GM18858 (cell line): ENCODE measurements around the gene PTH2R.
"Not testable (repeated sequence)": the region's sequence is repeated elsewhere in the genome, so short reads cannot be mapped to it uniquely, and the experiment has no call there.

Experiments
- ATAC-seq: cut with Tn5 transposase; IDR thresholded peaks from one replicate; pipeline ENCODE4 v1.9.1; 2021; ENCODE audit not compliant: unreplicated experiment

Gene PTH2R, protein sequence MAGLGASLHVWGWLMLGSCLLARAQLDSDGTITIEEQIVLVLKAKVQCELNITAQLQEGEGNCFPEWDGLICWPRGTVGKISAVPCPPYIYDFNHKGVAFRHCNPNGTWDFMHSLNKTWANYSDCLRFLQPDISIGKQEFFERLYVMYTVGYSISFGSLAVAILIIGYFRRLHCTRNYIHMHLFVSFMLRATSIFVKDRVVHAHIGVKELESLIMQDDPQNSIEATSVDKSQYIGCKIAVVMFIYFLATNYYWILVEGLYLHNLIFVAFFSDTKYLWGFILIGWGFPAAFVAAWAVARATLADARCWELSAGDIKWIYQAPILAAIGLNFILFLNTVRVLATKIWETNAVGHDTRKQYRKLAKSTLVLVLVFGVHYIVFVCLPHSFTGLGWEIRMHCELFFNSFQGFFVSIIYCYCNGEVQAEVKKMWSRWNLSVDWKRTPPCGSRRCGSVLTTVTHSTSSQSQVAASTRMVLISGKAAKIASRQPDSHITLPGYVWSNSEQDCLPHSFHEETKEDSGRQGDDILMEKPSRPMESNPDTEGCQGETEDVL

DNA sequence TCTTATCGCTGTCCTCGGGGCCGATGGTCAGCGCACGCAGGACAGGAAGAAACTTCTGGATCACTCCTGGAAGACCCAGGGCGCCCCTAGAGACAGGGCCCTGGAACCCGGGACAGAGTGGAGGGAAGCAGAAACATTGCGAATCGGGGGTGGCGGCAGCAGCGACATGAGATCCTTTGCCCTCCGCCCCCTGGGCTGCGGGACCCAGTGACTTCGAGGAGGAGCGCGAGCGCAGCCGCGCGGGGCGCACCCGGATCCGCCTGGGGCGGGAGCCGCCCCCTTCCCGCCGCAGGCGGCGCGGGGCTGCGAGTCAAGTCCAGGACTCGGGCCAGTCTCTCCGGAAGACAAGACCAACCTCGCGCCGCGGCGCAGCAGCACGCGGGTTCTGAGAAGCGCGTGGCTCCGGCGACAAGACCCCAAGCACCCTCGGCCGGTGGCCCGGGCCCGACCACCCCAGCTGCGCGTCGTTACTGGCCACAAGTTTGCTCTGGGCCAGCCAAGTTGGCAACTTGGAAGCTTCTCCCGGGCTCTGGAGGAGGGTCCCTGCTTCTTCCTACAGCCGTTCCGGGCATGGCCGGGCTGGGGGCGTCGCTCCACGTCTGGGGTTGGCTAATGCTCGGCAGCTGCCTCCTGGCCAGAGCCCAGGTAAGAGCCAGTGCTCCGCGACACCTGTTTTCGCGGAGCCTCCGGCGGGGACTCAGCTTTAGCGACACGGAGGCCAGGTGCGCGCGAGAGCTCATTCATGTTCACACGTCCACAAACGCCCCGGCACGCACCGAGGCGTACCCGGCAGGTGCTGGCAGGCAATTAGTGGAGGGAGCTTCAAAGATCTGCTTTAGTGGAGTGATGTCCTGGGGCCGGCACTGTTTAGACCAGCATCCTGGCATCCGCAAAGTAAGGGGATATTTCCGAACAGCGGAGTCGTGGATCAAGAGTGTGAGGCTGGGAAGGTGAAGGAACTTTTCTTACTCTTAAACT lies at the start of gene PTH2R:
Gene PTH2R (plus strand): TSS at position 319 of the 978 bp plus-strand sequence. CDS start 252 bp downstream, at position 571.
- no peak for ATAC-seq

DNA sequence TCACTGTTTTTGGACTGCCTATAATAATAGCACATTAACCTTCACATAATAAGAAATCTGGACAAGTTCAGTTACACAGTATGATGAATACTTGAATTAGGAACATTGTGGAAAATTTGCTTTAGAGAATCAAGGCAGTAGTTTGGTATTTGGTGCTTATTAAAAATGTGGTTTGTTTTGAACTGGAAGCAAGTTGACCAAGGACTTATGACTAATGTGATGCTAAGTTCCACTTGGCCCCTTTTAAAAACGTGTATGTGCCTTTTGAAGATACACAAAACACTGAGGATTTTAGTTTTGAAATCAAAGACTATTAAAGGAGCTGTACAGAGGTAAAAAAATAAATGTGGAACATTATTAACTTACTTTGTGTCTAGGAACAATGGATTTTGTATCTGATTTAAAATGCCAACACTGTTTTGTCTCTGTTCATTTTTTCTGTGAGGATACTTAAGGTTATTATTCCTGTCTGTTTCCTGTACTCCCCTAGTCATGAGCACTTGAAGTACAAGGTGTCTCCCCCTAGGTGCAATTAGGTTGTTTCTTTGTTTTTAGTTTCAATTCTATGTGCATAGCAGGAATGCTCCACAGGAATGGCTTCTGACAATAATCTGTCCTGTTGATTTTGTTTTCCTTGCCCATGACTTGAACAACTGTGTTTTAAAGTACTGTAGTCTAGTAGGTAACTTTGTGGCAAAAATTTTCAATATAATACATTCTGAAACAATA lies 49.6 kb upstream of the PTH2R start:
- no peak for ATAC-seq

DNA sequence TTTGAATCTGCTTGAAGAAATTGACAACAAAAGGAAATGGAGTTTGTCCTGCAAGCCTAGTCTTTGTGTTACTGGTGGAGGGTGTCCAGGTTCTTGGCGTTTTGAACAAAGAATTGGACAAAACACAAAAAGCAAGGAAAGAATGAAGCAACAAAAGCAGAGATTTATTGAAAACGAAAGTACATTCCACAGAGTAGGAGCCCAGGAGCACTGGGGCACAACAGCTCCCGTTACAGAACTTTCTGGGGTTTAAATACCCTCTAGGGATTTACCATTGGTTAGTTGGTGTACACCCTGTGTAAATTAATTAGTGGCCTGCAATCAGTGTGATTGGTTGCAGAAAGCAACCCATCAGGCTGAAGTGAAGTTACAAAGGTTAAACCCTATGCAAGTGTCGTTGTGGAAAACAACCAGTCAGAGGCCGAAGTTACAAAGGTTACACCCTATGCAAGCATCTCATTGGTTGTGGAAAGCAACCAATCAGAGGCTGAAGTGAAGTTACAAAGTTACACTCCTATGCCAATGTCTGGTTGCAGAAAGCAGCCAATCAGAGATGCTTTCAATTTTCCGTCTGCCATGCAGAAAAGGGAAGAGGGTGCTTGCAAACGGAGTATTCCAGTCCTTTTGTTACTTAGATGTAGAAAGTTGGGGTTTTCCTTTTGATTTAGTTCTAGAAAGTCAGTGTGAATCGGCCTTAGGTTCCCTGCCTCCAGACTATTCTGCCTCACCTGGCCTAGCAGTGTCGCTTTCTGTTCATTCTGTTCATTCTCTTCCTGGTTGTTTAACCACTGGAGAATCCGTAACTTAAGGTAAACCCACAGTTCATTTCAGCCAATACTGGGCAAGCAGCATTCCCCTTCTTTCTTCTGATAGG lies 47.6 kb upstream of the PTH2R start:
- no peak for ATAC-seq

DNA sequence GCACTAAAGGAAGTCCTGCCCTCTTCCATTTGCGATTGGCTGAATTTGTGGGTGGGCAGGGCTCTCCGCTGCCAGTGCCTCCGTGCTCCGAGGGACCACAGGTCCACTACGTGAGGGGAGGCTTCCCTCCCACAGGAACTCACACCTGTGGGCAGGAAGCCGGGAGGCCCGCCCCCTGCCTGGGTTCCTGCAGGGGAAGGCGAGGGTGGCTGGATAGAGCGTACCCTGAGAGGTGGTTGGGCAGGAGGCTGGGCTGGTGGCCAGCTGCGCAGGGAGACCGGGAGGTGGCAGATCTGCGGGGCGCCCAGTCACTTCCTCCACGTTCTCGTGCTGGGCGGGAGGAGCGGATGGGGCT lies 47.0 kb upstream of the PTH2R start:
- no peak for ATAC-seq

DNA sequence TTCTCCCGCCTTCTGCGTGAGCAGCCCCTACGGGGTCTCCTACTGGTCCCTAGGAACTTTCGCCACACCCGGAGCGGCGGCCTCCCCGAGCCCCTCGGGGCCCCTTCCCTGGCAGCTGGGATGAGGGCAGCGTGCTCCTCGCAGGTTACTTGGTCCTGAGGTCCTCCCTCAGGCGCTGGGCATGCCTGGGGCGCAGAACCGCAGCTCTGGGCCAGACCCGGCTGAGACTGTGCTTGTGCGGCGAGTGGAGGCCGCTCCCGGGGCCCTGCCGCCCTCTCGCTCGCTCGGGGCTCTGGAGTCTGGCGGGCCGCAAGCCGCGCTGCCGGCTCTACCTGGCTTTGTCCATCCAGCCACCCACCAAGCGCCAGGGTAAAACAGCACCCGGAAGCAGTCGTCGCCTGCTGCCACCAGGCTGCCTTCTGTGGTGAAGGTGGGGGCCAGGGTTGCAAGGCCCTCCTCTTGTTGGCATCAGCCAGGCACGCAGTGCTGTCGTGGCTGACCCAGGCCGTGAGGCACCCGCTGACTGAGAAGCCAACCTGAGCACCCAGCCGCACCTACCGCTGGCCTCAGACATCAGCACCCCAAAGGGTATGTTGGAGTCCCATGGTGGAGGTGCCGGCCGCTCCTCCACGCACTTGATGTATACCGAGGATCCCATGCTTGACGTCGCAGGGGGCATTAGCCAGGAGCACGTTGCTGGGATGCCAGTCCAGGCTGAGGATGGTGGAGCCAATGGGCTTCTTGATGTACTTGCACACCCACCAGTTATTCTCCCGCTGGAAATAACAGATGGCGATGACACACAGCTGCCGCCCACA lies 46.1 kb upstream of the PTH2R start:
- no peak for ATAC-seq

DNA sequence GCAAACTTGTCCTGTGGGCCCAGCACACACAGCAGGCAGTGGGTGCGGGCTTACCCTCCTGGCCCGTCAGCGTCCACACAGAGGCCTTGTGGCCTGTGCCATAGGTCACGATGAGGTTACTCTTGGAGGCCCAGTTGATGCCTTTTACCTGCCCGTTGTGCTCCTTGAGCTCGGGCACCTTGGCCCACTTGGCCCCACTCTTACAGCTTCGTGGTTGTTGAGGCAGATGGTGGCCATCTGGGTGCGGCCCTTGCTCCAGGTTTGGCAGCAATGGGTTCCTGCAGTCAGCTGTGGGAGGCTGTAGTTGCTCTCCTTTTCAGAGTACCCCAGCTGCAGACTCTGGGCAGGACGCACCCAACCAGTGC lies 45.5 kb upstream of the PTH2R start:
- ATAC-seq = no peak

DNA sequence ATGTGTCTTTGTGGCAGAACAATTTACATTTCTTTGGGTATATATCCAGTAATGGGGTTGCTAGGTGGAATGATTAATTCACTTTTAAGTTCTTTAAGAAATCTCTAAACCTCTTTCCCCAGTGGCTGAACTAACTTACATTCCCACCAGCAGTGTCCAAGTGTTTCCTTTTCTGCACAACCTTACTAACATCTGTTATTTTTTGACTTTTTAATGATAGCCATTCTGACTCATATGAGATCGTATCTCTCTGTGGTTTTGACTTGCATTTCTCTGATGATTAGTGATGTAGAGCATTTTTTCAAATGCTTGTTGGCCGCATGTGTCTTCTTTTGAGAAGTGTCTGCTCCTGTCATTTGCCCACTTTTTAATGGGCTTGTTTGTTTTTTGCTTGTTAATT lies 43.1 kb upstream of the PTH2R start:
- peak; percentile 62 for ATAC-seq

DNA sequence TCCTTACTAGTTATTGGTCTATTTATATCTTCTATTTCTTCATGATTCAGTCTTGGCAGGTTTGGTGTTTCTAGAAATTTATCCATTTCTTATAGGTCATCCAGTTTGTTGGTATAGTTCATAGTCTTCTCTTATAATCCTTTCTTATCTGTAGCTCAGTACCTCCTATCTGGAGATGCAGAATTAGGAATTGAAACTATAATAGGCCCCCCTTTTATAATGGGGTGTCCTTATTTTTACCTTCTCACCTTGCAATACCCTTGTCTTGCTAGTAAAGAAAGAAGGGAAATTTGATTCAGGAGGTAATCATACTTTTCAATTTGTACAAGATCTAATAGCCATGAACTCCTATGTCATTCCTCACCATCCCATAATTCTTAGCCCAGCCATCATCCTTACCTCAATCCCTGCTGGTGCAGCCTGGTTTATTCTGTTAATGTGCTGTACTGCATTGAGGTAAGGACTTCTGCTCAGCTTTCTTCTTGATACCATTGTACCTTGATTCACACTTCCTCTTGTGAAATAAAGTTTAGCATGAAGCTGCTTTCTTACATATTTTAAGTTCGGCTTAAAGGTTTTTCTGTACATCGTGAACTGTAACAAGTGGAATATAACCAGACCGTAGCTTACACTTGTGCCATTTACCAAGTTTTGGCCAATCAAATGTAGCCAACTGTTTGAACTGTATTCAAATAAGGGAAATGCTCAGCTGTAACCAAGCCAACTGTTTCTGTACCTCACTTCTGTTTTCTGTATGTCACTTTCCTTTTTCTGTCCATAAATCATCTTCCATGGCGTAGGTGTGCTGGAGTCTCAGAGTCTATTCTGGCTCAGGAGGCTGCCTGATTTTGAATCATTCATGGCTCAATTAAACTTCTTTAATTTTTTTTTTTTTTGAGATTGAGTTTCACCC lies 40.1 kb upstream of the PTH2R start:
- peak; percentile 62 for ATAC-seq

DNA sequence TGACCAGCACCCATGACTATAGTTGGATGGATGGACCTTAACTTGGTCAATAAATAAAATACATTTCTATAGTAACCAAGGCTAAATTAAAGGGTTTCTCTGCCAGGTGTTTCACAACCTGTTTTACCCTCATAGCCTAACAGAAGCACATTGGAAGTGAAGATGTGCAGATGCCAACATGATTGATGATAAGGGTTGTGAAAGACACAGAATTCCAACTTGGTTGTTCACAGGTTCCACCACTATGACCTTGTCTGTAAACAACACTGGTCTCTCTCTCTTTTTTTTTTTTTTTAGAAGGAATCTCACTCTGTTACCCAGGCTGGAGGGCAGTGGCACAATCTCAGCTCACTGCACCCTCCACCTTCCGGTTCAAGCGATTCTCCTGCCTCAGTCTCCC lies 37.5 kb upstream of the PTH2R start:
- no peak for ATAC-seq

DNA sequence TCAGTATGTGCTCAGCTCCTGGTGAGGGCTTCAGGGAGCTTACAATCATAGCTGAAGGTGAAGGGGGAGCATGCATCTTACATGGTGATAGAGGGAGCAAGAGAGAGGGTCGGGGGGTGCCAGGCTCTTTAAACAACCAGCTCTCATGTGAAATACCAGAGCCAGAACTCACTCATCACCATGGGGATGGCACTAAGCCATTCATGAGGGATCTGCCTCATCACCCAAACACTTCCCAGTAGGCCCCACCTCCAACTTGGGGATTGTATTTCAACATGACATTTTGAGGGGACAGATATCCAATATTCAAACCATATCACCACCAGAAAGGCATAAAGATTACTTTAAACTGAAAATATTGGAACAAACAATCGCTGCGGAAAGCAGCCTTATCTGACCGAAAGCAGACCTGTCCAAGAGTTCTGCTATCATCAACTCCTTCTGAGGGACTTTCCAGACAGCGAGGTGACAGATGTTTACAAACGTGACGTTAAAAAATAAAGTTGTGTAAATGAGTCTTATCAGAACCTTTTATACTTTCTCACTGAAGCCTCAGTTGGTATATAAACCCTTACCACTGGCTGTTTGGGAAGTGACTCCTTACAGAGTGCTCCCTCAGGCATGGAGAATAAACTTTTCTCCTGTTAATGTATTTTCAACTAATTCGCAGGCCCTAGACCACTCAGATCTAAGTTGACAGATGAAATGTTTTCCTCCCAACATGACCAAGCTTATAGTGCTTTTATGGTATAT lies 35.5 kb upstream of the PTH2R start:
- no peak for ATAC-seq

DNA sequence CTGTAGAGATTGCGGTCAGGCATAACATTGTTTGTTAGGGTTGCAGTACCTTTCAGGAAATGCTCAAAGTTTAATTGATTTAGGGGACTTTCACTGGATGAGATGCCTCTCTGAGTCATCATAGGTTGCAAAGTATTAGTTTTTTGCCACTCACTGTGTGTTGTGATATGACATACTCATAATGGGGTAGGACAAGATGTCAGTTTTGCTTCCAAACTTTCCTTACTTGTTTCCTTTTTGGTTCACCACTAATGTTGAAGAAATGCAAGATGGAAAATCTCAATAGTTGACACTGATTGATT lies 35.0 kb upstream of the PTH2R start:
- ATAC-seq = no peak

DNA sequence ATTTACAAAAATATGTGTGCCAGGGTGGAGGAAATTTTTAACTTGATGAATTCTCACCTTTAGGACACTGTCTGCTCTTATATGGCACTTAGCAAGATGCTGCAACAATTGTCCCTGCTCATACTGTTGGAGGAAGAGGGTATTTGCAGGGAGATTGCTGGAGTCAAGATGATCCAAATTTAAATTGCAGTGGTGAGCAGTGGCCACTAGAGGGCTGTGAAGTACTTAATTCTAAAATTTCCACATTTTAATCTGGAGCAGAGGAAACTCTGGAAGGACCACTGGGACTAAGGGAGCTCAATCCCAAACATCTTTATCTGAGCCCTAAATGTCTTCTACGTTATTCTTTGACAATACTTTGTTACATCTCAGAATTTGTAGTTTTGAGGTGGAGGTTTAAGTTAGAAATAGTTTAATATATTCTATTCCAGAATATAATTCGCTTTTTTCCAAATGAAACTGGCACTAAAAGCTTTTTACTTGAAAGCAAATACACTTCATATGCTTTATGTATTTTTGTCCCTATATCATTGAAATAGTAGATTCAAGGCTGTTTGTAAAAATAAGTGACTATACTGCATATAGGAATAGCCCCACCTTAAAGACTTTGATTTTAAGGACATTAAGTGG lies 33.0 kb upstream of the PTH2R start:
- ATAC-seq = no peak

DNA sequence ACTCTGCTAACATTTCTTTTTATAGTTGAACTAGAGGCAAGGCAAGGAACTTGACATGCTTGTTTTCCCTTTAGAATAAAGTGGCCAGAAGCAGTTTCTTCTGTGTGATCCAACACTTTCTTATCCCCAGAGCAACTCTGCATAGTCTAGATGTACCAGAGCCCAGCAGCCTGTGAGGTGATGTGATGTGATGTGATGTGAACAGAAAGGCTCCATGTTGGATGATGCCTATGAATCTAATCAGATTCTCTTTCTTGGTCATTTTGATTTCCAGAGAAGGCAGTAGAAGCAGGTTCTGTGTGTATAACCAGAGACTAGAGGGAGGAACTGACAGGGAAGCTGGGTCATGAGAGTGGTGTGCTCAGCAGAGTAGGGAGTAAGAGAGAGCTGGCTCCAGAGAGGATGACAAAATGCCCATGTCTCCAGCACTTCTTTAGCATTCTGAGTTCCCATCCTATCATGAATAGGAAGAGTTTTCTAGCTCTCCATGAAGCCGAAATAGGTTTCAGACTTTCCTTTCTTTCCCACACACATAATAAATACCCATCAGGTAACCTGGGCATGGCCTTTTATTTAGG lies 31.0 kb upstream of the PTH2R start:
- ATAC-seq = no peak

DNA sequence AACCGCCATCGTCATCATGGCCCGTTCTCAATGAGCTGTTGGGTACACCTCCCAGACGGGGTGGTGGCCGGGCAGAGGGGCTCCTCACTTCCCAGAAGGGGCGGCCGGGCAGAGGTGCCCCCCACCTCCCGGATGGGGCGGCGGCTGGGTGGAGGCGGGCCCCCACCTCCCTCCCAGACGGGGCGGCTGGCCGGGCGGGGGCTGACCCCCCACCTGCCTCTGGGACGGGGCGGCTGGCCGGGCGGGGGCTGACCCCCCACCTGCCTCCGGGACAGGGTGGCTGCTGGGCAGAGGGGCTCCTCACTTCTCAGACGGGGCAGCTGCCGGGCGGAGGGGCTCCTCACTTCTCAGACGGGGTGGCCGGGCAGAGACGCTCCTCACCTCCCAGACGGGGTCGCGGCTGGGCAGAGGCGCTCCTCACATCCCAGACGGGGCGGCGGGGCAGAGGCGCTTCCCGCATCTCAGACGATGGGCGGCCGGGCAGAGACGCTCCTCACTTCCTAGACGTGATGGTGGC lies 29.2 kb upstream of the PTH2R start:
- not testable (repeated sequence) for ATAC-seq

DNA sequence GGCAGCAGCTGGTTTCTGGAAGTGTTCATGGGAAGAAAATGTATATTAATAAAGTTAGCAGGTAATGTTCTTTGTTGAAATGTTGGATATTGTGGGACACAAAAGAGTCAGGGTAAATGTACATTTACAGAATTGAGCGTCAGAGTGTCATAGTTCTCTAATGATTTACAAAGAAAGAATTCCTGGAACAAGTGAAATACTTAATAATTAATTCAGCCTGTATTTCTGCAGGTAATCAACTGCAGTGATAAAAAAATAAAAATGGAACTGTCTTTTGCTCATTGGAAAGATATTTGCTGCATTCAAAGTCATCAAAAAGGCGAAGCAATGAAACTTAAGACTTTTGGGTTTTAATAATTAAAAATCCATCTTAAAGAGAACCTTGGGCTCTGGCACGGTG lies 27.4 kb upstream of the PTH2R start:
- ATAC-seq = no peak

DNA sequence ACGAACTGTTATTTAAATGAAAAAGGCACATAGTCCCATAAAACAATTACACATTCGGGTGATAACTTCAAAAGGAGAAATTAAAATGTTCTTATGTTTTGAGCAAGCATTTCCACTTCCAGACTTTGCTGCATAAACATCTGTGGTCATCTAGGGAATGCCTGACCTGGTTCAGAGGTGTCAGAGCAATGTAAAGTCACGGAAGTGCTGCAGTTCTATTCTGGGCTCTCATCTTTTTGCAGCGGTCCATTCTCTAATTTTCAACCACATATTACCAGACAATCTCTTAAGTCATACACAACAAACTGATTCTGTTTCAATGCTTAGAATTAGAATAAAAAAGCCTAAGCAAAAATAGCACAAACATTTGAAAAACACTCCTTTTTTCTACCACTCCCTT lies 22.0 kb upstream of the PTH2R start:
- no peak for ATAC-seq

DNA sequence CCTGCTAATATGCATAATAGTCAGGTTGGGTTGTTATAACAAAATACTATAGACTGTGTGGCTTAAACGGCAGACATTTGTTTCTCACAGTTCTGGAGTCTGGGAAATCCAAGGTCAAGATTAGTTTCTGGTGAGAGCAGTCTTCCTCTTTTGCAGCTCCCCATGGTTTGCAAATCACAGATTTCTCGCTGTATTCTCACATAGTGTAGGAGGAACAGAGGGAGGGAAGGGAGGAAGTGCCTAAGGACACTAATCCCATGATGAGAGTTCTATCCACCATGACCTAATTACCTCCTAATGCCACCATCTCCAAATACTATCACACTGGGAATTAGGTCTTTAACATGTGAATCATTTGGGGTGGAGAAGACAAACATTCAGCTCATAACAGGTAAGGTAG lies 20.1 kb upstream of the PTH2R start:
- no peak for ATAC-seq
